Measurements from ENCODE around the gene WWOX.

The WWOX gene

GRCh38 chr16:79003026-79003609, 903.7 kb downstream of the WWOX start:
- H3K4me3 ChIP-seq (replicated peaks in 1 of 2; ENCODE audit: low read depth in 2 of 2, low read length in 2 of 2) = no peak overlapping the region
- no peak for DNase-seq (ENCODE audit: low read depth in 2 of 2)
- TF ChIP-seq, protein P1, sequence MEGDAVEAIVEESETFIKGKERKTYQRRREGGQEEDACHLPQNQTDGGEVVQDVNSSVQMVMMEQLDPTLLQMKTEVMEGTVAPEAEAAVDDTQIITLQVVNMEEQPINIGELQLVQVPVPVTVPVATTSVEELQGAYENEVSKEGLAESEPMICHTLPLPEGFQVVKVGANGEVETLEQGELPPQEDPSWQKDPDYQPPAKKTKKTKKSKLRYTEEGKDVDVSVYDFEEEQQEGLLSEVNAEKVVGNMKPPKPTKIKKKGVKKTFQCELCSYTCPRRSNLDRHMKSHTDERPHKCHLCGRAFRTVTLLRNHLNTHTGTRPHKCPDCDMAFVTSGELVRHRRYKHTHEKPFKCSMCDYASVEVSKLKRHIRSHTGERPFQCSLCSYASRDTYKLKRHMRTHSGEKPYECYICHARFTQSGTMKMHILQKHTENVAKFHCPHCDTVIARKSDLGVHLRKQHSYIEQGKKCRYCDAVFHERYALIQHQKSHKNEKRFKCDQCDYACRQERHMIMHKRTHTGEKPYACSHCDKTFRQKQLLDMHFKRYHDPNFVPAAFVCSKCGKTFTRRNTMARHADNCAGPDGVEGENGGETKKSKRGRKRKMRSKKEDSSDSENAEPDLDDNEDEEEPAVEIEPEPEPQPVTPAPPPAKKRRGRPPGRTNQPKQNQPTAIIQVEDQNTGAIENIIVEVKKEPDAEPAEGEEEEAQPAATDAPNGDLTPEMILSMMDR (IDR thresholded peaks at IDR 0.05; ENCODE audit: low read depth, low read length) = no peak

DNA sequence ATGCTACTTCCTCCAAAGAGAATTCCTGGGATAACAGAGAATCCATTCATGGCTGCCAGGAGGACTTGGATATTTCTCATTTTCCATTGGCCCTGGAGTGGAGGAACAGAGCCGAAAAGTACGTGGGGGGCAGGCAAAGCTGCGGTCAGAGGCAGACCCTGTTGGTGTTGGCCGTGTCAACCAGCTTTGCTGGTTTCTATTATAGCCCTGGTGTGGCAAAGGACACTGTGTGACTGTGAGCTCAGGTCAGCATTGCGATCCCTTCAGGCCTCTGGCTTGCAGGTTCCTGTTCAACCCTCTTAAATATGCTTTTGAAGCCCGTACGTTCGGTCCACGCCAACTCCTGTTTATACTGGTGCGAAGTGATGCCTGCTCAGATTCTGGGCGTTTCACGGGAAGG, 904.9 kb downstream of the WWOX start:
- H3K4me3 ChIP-seq (replicated peaks in 1 of 2; ENCODE audit: low read depth in 2 of 2, low read length in 2 of 2) = no peak overlapping the region
- TF ChIP-seq, protein P1 (IDR thresholded peaks at IDR 0.05; ENCODE audit: low read depth, low read length) = no peak
- no peak for DNase-seq (ENCODE audit: low read depth in 2 of 2)

GRCh38 chr16:79005096-79005495, 905.6 kb downstream of the WWOX start:
- TF ChIP-seq, protein P1 (IDR thresholded peaks at IDR 0.05; ENCODE audit: low read depth, low read length) = no peak
- no peak for DNase-seq (ENCODE audit: low read depth in 2 of 2)
- no peak overlapping the region for H3K4me3 ChIP-seq (replicated peaks in 1 of 2; ENCODE audit: low read depth in 2 of 2, low read length in 2 of 2)

- no peak for DNase-seq (ENCODE audit: low read depth in 2 of 2)
- H3K4me3 ChIP-seq (replicated peaks in 1 of 2; ENCODE audit: low read depth in 2 of 2, low read length in 2 of 2) = no peak overlapping the region
- TF ChIP-seq, protein P1 (IDR thresholded peaks at IDR 0.05; ENCODE audit: low read depth, low read length) = no peak
Measured at GRCh38 chr16:79006206-79006605, 906.8 kb downstream of the WWOX start.

DNA sequence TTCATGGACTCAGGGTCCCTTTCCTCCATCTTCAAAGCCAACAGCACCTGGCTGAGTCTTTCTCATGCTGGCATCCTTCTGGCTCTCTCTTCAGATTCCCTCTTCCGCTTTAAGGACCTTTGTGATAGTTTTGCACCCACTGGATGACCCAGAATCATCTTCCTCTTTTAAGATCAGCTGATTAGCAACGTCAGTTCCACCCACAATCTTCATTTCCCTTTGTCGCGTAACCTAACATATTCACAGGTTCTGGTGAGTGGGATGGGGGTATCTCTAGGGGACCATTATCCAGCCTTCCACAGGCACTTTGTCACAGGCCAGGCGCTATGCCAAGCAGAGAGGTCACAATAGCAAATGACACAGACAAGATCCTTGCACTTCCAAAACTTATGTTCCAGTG, 907.3 kb downstream of the WWOX start:
- TF ChIP-seq, protein P1 (IDR thresholded peaks at IDR 0.05; ENCODE audit: low read depth, low read length) = no peak
- no peak for DNase-seq (ENCODE audit: low read depth in 2 of 2)
- no peak overlapping the region for H3K4me3 ChIP-seq (replicated peaks in 1 of 2; ENCODE audit: low read depth in 2 of 2, low read length in 2 of 2)

- DNase-seq (ENCODE audit: low read depth in 2 of 2) = no peak
- TF ChIP-seq, protein P1 (IDR thresholded peaks at IDR 0.05; ENCODE audit: low read depth, low read length) = no peak
- H3K4me3 ChIP-seq (replicated peaks in 1 of 2; ENCODE audit: low read depth in 2 of 2, low read length in 2 of 2) = no peak overlapping the region
Measured at GRCh38 chr16:79007614-79008013, 908.2 kb downstream of the WWOX start.
